Skin epidermis (tissue), 12 donors: ENCODE results near the gene TOX2.

Experiments used
- H3K27ac ChIP-seq, 21 experiments: fragments of 200-600 bp; sonication (generic) in 11 of 21; one replicate each; pipeline ENCODE4 v1.5.0; 2020; ENCODE audit warnings: mild to moderate bottlenecking in 3 of 21, inconsistent platforms in 2 of 21, moderate library complexity in 2 of 21
- H3K4me3 ChIP-seq, 7 experiments: fragments of 200-600 bp; sonication (generic) in 2 of 7; one replicate each; pipeline ENCODE4 v1.5.0; 2020; ENCODE audit warnings: inconsistent platforms in 2 of 7, mild to moderate bottlenecking in 2 of 7, moderate library complexity in 1 of 7

The TOX2 gene

DNA sequence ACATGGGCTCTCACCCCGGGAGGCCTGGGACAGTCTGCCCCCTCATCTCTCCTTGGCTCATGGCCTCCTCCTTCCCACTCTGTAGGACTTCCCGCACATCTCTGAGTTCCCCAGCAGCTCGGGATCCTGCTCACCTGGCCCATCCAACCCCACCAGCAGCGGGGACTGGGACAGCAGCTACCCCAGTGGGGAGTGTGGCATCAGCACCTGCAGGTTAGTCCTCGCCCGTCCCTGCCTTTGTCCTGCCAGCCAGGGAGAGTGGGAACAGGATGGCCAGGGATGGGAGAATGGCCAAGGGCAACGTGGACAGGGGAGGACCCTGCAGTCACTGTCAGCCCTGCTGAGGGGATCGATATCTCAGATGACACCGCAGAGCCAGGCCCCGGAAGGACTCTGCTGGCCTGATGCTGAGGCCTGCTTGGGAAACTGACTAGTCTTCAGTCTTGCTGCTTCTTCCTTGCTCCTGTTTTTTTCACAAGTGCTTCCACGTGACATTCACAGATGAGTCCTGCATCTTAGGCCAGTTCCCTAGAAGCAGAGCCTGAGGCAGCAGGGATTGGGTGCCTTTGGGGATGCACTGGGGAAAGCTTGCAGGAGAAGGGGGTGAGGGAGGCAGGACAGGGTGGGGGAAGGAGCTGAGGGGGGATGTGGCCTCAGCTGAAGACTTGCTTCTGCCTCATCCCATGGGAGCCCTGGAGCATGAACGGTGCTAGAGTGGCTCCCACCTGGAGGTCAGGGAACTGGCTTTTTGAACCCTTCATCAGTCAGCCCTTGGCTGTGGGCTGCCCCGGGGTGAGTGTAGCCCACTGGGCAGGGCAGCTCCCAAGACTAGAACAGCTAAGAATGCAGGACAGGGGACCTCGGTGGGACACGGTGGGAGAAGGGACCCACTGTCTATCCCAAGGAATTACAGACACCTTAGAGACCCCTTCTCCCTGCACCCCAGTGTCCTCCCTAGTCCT, 152.3 kb downstream of the TOX2 start:
- Histone ChIP-seq H3K4me3 (no peak overlapping the region), H3K27ac (no peak overlapping the region)

- H3K27ac ChIP-seq: no peak overlapping the region
- no peak overlapping the region for H3K4me3 ChIP-seq
Observed at GRCh38 chr20:44067650-44068081, 153.0 kb downstream of the TOX2 start.

GRCh38 chr20:44068316-44069201, 153.9 kb downstream of the TOX2 start:
- Histone ChIP-seq H3K4me3 (peak overlapping the region in 1 of 7 experiments; percentile 1), H3K27ac (peak overlapping the region in 9 of 21 experiments; percentile 48 to 86 (median 68))

GRCh38 chr20:44069203-44070011, 154.8 kb downstream of the TOX2 start:
- Histone ChIP-seq H3K27ac (peak overlapping the region in 12 of 21 experiments; percentile 13 to 86 (median 65)), H3K4me3 (peak overlapping the region in 1 of 7 experiments; percentile 1)

- peak overlapping the region in 9 of 21 experiments; percentile 13 to 86 (median 73) for H3K27ac ChIP-seq
- no peak overlapping the region for H3K4me3 ChIP-seq
Observed at GRCh38 chr20:44070139-44070900, 155.7 kb downstream of the TOX2 start.

- peak overlapping the region in 4 of 21 experiments; percentile 74 to 86 (median 80) for H3K27ac ChIP-seq
Observed at GRCh38 chr20:44071057-44071456, 156.4 kb downstream of the TOX2 start.

GRCh38 chr20:44071526-44072111, 157.0 kb downstream of the TOX2 start:
- Histone ChIP-seq H3K4me3 (no peak overlapping the region), H3K27ac (peak overlapping the region in 1 of 21 experiments; percentile 78)

More at GRCh38 chr20:44071057-44071456, 156.4 kb downstream of the TOX2 start:
- no peak overlapping the region for H3K4me3 ChIP-seq

- no peak overlapping the region for H3K4me3 ChIP-seq
Observed at GRCh38 chr20:44072384-44072783, 157.7 kb downstream of the TOX2 start.

DNA sequence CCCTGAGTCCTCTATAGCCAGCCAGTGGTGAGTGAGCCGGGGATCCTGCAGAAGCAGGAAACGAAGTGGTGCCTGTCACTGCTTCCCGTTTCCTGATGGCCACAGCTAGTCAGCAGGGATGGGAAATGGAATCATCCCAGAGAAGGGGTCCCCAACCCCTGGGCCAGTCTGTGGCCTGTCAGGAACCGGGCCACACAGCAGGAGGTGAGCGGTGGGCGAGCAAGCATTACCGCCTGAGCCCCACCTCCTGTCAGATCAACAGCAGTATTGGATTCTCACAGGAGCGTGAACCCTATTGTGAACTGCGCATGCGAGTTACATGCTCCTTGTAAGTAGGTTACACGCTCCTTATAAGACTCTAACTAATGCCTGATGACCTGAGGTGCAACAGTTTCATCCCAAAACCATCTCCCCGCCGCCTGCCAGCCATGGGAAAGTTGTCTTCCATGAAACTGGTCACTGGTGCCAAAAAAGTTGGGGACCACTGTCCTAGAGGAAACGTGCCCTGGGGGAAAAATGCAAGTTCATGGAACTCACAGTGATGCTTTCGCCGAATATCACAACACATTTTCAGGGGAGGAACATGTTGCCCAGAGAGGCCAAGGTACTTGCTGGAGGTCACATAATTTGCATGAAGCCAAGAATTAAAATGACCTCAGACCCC, 158.5 kb downstream of the TOX2 start:
- H3K27ac ChIP-seq: no peak overlapping the region

More at GRCh38 chr20:44072384-44072783, 157.7 kb downstream of the TOX2 start:
- no peak overlapping the region for H3K27ac ChIP-seq

GRCh38 chr20:44073675-44074071, 159.0 kb downstream of the TOX2 start:
- Histone ChIP-seq H3K27ac (no peak overlapping the region), H3K4me3 (no peak overlapping the region)

More for the DNA sequence above, 158.5 kb downstream of the TOX2 start:
- no peak overlapping the region for H3K4me3 ChIP-seq

- H3K4me3 ChIP-seq: no peak overlapping the region
Observed at GRCh38 chr20:44074252-44075151, 159.8 kb downstream of the TOX2 start.

GRCh38 chr20:44075191-44075949, 160.7 kb downstream of the TOX2 start:
- H3K27ac ChIP-seq: no peak overlapping the region

More at GRCh38 chr20:44074252-44075151, 159.8 kb downstream of the TOX2 start:
- no peak overlapping the region for H3K27ac ChIP-seq

DNA sequence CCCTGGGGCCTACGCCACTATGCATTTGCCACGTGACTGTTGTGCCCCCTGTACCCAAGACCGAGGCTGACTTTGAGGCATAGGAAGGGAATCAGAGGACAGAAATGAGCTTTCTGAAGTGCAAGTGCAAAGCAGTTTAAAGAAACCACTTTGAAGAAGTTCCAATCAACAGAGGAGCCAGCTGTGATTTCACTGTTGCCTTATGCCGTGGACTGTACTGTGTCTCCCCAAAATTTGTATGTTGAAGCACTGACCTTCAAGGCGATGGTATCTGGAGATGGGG, 161.2 kb downstream of the TOX2 start:
- no peak overlapping the region for H3K27ac ChIP-seq
- no peak overlapping the region for H3K4me3 ChIP-seq

More at GRCh38 chr20:44075191-44075949, 160.7 kb downstream of the TOX2 start:
- H3K4me3 ChIP-seq: no peak overlapping the region

DNA sequence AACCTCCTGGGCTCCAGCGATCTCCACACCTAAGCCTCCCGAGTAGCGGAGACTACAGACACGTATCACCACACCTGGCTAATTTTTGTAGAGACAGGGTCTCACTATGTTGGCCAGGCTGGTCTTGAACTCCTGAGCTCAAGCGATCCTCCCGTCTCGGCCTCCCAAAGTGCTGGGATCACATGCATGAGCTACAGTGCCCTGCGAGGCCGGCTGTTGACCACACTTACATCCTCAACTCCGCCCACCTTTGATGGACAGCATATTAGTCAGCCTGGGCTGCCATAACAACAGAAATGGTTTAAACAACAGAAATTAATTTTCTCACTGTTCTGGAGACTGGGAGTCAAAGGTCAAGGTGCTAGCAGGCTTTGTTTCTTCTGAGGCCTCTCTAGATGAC, 164.6 kb downstream of the TOX2 start:
- Histone ChIP-seq H3K27ac (no peak overlapping the region), H3K4me3 (no peak overlapping the region)

DNA sequence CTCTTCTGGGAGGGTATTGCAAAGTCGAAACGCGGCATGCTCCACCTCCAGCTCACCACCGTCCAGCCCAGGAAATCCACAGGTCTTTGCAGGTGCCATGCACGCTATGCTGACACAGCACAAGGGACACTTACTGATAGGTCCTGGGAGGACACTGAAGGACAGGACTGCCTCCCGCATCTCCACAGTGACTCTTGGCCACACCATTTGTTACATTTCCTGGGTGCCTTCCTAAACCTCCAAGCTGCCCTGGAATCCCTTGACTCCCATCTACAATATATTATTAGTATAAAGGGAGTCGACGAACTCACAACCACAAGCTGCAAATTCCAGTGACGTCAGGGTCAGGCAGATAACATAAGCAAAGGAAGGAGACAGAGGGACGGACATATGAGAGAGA, 165.4 kb downstream of the TOX2 start:
- H3K4me3 ChIP-seq: no peak overlapping the region
- no peak overlapping the region for H3K27ac ChIP-seq

GRCh38 chr20:44080646-44081267, 166.1 kb downstream of the TOX2 start:
- H3K27ac ChIP-seq: no peak overlapping the region
- no peak overlapping the region for H3K4me3 ChIP-seq
